Activated CD4-positive, alpha-beta T cell treated with anti-CD3 and anti-CD28 coated beads for 48 hours (primary cell): ENCODE results near the gene UBXN2A.

Experiments
- DNase-seq: peaks from one replicate; pipeline ENCODE4 v3.0.0-alpha.2; 2020

Gene UBXN2A

GRCh38 chr2:23939987-23940717 lies at the start of gene UBXN2A:
Gene UBXN2A, plus strand, starts transcription at chr2:23940463. Its CDS starts 17,852 bp downstream, at chr2:23958315.
- DNase-seq, result peak; percentile 79

DNA sequence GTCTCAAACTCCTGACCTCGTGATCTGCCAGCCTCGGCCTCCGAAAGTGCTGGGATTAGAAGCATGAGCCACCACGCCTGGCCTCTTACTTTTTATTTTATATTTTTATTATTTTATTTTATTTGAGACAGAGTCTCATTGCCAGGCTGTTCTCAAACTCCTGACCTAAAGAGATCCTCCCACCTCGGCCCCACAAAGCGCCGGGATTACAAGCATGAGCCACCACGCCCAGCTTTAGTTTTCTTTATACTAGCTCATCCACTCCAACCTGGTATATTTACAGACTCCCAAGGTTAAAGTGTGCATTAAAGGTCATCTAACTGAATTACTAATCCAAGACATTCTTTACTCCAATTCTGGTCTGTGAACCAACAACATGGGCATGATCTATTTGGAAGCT lies 40.1 kb upstream of the UBXN2A start:
- DNase-seq, result no peak

- DNase-seq, result no peak
Observed at GRCh38 chr2:23900541-23901322, 39.5 kb upstream of the UBXN2A start.

DNA sequence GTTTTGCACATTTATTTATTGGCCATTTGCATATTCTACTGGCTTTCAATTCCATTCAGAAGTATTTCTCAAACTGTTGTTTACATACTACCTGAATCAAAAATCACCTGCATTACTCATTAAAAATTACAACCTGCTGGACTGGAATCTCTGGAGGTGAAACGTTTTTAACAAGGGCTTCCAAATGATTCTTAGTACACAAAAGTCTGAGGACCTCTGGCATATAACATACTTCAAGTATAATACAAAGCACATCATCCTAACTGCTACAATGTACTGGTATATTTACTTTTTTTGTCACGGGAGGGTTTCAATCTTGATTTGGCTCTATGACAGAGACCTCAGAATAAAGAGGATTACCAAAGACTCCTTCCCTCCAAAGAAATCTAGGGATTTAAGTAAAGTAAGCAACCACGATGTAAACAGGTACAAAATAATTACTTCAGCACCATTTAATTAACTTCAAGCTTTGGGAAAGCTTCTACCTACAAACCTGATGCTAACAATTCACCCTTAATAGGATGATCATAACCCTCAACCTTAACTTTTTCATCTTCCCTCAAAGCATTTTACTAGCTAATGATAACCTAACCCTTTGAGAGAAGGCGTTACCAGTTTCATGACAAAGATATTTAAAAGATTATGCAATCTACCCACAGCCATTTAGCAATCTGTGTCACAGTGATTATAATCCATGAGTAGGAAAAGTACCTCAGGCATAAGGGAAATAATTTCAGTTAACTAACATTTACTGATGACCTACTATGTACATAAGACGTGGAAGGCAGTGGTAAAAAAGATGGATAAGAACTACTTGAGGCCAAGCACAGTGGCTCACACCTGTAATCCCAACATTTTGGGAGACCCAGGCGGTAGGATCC lies 38.1 kb upstream of the UBXN2A start:
- no peak for DNase-seq

DNA sequence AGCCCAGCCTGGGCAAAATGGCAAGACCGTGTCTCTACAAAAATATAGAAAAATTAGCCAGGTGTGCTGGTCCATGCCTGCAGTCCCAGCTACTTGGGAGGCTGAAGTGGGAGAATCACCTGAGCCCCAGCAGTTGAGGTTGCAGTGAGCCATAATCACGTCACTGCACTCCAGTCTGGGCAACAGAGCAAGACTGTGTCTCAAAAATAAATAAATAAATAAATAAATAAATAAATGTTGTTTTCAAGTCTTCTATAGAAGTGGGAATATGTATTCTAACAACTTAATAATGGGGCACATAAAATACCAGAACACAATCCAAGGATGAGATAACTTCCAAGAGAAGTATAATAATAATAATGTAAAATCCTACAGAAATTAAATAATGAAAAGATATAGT lies 37.2 kb upstream of the UBXN2A start:
- DNase-seq, result no peak

- no peak for DNase-seq
Observed at GRCh38 chr2:23904215-23904614, 36.0 kb upstream of the UBXN2A start.

DNA sequence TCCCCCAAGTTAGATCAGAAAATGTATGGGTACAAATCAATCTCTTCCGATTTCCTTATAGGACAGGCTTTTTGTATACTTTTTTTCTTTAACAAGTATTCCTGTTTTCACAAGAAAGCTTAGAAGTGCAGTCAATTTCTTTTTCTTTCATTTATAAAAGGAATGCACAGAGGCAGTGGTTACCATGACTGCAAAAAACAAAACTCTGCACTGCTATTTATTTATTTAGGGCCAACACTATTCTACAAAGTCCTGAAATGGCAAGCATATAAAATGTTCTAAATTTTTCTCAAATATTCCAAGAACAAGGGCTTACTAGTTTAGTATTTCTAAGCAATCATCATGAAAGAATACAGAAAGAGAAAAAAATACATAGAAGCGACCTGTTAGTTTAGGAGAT lies 35.6 kb upstream of the UBXN2A start:
- no peak for DNase-seq

DNA sequence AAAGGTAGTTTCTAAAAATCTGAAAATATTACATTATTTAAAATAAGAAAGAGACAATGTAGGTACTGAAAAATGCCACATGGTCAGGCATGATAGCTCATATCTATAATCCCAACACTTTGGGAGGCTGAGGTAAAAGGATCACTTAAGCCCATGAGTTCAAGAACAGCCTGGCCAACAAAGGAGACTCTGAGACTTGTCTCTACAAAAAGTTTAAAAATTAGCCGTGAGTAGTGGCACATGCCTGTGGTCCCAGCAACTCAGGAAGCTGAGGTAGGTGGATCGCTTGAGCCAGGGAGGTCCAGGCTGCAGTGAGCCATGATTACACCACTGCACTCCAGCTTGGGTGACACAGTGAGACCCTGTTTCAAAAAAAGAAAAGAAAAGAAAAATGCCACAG lies 35.1 kb upstream of the UBXN2A start:
- DNase-seq, result no peak

GRCh38 chr2:23912054-23912453 lies 28.2 kb upstream of the UBXN2A start:
- no peak for DNase-seq

GRCh38 chr2:23915327-23915726 lies 24.9 kb upstream of the UBXN2A start:
- DNase-seq, result no peak

GRCh38 chr2:23916727-23917405 lies 23.4 kb upstream of the UBXN2A start:
- no peak for DNase-seq

- DNase-seq, result no peak
Observed at GRCh38 chr2:23918837-23919489, 21.3 kb upstream of the UBXN2A start.

GRCh38 chr2:23924589-23925359 lies 15.5 kb upstream of the UBXN2A start:
- no peak for DNase-seq

DNA sequence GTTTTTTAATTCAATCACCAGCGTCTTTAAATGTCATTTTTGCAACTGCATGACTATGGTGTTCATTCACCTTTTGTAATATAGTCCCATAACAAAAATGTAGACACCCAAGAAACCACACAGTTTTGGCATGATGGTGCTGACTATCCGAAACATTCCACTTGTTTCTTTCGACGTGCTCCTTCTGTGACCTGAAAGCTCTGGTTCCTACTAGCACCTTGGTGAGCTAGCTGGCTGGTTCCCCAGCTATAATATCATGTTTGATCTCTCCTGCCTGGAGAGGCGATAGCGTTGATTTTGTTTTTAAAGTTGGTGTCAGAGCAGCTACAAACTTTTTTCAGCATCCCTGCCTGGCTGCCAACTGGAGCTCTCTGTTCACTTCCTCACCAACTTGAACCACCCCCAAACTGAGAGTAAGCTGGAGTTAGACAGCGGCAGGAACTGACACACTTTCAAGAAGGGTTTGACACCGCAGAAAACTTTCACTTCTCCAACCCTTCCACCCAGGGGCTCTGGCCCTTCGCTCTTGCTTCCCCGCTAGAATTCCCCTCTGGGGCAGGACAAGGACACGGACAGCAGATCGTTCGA lies 14.5 kb upstream of the UBXN2A start:
- DNase-seq, result peak; percentile 70

DNA sequence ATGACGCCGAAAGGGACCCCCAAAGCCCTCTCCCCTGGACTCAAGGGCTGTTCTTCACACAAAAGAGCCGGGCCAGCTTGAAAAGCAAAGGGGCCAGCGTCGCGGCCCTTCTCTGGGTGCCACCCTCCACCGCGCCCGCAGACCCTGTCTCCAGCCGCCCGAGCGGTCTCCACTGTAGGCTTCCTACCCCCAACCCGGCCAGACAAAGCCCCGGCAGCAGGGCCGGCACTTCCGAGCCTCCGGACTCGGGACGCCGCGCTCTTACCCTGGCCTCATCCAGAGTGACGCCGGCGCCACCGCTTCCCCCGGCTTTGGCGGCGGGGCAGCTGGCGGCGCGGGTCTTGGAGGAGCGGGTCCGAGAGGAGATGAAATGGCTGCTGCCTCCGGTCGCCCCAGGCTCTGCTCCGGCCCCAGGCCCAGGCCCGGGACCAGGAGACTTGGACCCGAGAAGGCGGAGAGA lies 13.9 kb upstream of the UBXN2A start:
- peak; percentile 51 for DNase-seq

DNA sequence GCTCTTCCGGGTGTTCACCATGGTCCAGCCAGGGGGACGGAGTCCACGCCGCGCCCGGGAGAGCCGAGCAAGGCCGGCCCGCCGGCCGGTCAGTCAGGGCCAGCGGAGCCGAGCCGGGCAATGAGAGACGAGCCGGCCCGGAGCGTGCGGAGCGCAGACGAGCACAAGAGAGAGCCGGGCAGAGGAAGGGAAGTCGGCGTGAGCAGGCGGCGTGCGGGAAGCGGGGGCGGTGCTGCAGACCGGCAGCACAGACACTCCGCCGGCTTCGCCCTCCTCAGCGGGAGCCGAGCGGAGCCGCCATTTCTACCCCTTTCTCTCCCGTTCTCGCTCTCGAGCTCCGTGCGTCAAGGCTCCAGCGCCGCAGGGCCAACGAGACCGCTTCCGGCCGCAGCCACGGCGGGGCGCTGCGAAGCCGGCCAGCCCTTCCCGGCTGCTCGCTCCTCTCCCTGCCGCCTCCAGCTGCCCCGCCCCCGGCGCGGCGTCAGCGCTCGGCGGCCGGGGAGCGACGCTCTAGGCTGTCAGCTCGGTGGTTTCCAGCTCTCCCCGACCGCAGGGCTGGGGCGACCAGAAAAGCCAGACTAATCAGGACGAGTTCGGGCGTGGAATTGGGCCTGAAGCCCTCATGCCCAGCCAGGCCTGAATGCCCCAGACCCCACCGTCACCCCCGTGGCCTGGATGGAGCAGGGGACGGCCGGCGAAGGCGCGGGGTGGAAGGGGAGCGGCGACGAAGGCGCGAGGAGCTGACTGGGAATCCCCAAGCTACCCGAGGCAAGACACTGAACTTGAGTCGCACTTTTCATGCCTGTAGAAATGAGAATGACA lies 13.3 kb upstream of the UBXN2A start, which contains the start of gene ATAD2B:
TSS of gene ATAD2B (minus strand) at position 374 of the 822 bp plus-strand sequence. CDS start at position 21, 353 bp downstream.
- DNase-seq, result peak; percentile 95

GRCh38 chr2:23934259-23934658 lies 6.0 kb upstream of the UBXN2A start:
- no peak for DNase-seq

DNA sequence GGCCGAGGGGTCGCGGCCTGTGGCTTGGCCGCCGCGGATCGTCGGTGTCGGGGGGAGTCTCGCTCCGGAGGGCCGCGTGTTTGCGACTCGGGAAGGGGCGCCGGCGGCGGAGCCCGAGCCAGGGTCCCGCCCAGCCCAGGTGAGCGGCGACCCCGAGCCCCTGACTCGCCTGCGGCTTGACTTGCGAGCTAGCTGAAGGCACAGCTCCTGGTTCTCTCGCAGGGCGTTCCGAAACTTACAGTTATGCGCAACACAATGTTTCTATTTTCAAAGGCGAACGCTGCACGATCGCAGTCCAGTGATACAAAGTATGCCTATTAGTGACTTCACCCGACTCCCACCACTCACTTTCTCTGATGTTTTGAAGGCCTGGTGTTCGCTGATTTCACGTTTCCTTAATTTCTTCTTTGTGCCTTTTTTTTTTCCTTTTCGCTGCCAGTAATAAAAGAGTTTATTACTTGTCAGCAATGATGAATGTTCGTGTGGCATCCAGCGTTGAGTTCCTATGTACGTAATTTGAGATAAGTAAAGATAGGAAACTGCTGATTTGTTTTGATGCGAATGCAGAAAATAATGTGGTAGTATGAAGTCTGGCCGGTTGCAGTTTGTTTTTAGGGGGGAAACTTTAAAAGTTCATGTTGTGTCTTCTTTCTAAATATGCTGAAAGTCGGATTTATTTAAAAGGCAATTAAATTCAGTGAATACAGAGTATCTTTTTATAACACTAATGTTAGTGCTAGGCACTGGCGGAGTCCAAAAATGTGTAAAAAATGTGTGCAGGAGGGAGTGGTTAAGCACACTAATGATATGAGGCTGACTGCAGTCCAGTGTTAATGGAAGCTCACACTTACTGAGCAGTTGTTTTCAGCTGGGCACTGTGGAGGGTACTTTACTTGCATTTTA lies 706 bp downstream of the UBXN2A start:
- DNase-seq, result peak; percentile 59

DNA sequence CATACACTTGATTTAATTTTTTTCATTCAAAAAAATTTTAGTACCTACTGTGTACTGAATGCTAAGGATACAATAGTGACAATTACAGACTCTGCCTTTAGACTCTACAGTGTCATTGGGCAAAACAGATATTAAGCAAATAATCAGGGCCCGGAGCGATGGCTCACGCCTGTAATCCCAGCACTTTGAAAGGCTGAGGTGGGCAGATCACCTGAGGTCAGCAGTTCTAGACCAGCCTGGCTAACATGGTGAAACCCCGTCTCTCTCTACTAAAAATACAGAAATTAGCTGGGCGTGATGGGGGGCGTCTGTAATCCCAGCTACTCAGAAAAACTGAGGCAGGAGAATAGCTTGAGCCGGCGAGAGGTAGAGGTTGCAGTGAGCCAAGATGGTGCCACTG lies 1.4 kb downstream of the UBXN2A start:
- DNase-seq, result no peak
